ENCODE results near the gene LEMD2.

The LEMD2 gene

GRCh38 chr6:33819021-33819420 lies 30.1 kb upstream of the LEMD2 start:
- DNase-seq, result no peak

- no peak for DNase-seq
These were observed 29.4 kb upstream of the LEMD2 start for GRCh38 chr6:33818293-33818692.

- no peak for DNase-seq
These were observed 28.6 kb upstream of the LEMD2 start for GRCh38 chr6:33817489-33817888.

GRCh38 chr6:33816911-33817310 lies 28.0 kb upstream of the LEMD2 start:
- no peak for DNase-seq

GRCh38 chr6:33815854-33816253 lies 26.9 kb upstream of the LEMD2 start:
- DNase-seq, result peak; percentile 47

GRCh38 chr6:33813990-33814985 lies 25.4 kb upstream of the LEMD2 start:
- DNase-seq, result no peak

GRCh38 chr6:33813246-33813904 lies 24.4 kb upstream of the LEMD2 start:
- no peak for DNase-seq

- peak; percentile 60 for DNase-seq
These were observed 23.7 kb upstream of the LEMD2 start for GRCh38 chr6:33812669-33813068.

GRCh38 chr6:33809594-33809993 lies 20.7 kb upstream of the LEMD2 start:
- DNase-seq, result no peak

- peak; percentile 35 for DNase-seq
These were observed 19.8 kb upstream of the LEMD2 start for GRCh38 chr6:33808641-33809180.

- DNase-seq, result no peak
These were observed 18.7 kb upstream of the LEMD2 start for GRCh38 chr6:33807606-33808005.

GRCh38 chr6:33806841-33807240 lies 17.9 kb upstream of the LEMD2 start:
- no peak for DNase-seq

- no peak for DNase-seq
These were observed 14.7 kb upstream of the LEMD2 start, which contains the start of gene MLN for GRCh38 chr6:33803571-33804053. Gene MLN, minus strand, starts transcription at chr6:33804003. Its CDS starts 2,840 bp downstream, at chr6:33801163.

GRCh38 chr6:33802186-33802958 lies 13.4 kb upstream of the LEMD2 start:
- DNase-seq, result no peak

- no peak for DNase-seq
These were observed 12.7 kb upstream of the LEMD2 start for GRCh38 chr6:33801611-33802010.

GRCh38 chr6:33800248-33800969 lies 11.5 kb upstream of the LEMD2 start:
- no peak for DNase-seq

GRCh38 chr6:33799454-33800113 lies 10.7 kb upstream of the LEMD2 start:
- no peak for DNase-seq

- DNase-seq, result no peak
These were observed 9.5 kb upstream of the LEMD2 start for GRCh38 chr6:33798343-33798848.

- DNase-seq, result no peak
These were observed 8.9 kb upstream of the LEMD2 start for GRCh38 chr6:33797626-33798342.

GRCh38 chr6:33794910-33795623 lies 6.1 kb upstream of the LEMD2 start:
- no peak for DNase-seq
